ENCODE data around the gene C1orf52.
A peak's percentile ranks its signal among the peaks of the same experiment; 100 is the strongest.

Gene C1orf52

GRCh38 chr1:85229574-85230097, 29.8 kb downstream of the C1orf52 start:
- DNase-seq (ENCODE audit: low spot score), result no peak

- DNase-seq (ENCODE audit: low spot score), result no peak
These were observed 30.5 kb downstream of the C1orf52 start for GRCh38 chr1:85228972-85229371.

GRCh38 chr1:85225624-85226380, 33.7 kb downstream of the C1orf52 start:
- DNase-seq (ENCODE audit: low spot score), result no peak

- DNase-seq (ENCODE audit: low spot score), result no peak
These were observed 34.5 kb downstream of the C1orf52 start for GRCh38 chr1:85224734-85225623.

- no peak for DNase-seq (ENCODE audit: low spot score)
These were observed 35.2 kb downstream of the C1orf52 start for GRCh38 chr1:85224295-85224694.

- DNase-seq (ENCODE audit: low spot score), result no peak
These were observed 36.1 kb downstream of the C1orf52 start for GRCh38 chr1:85223334-85223733.

GRCh38 chr1:85220756-85221201, 38.7 kb downstream of the C1orf52 start:
- DNase-seq (ENCODE audit: low spot score), result no peak

GRCh38 chr1:85219853-85220610, 39.4 kb downstream of the C1orf52 start:
- no peak for DNase-seq (ENCODE audit: low spot score)

- DNase-seq (ENCODE audit: low spot score), result no peak
These were observed 42.8 kb downstream of the C1orf52 start for GRCh38 chr1:85216697-85217096.

- DNase-seq (ENCODE audit: low spot score), result no peak
These were observed 44.8 kb downstream of the C1orf52 start for GRCh38 chr1:85214654-85215053.

GRCh38 chr1:85208488-85208887, 51.0 kb downstream of the C1orf52 start:
- DNase-seq (ENCODE audit: low spot score), result no peak

- DNase-seq (ENCODE audit: low spot score), result no peak
These were observed 55.8 kb downstream of the C1orf52 start for GRCh38 chr1:85203573-85204171.

GRCh38 chr1:85202864-85203255, 56.6 kb downstream of the C1orf52 start:
- DNase-seq (ENCODE audit: low spot score), result no peak

- no peak for DNase-seq (ENCODE audit: low spot score)
These were observed 57.2 kb downstream of the C1orf52 start for GRCh38 chr1:85202092-85202863.

- peak; percentile 83 for DNase-seq (ENCODE audit: low spot score)
These were observed 57.9 kb downstream of the C1orf52 start for GRCh38 chr1:85201340-85202091.

GRCh38 chr1:85200463-85201339, 58.8 kb downstream of the C1orf52 start, which contains the start of gene SYDE2:
SYDE2 (minus strand) TSS chr1:85201016; CDS start chr1:85200996, 20 bp downstream.
- peak; percentile 84 for DNase-seq (ENCODE audit: low spot score)

All from hepatic stellate cell (primary cell).